HUES48 (cell line): ENCODE results near the gene FKBP5.
"Not testable (repeated sequence)": the region's sequence is repeated elsewhere in the genome, so short reads cannot be mapped to it uniquely, and the experiment has no call there.

Source experiments
- H3K27ac ChIP-seq: one replicate; pipeline ENCODE4 v1.7.0; 2013; ENCODE audit warnings: low read depth, low read length, inconsistent platforms
- H3K27me3 ChIP-seq: 2 replicates; pipeline ENCODE4 v1.6.1; 2013; ENCODE audit warnings: mild to moderate bottlenecking, low read length; ENCODE audit not compliant: control insufficient read depth, insufficient read depth
- H3K36me3 ChIP-seq: 2 replicates; pipeline ENCODE4 v1.6.1; 2013; ENCODE audit warnings: low read length; ENCODE audit not compliant: control insufficient read depth, insufficient read depth
- H3K4me1 ChIP-seq: 2 replicates; pipeline ENCODE4 v1.6.1; 2013; ENCODE audit warnings: mild to moderate bottlenecking, low read length; ENCODE audit not compliant: control insufficient read depth, insufficient read depth
- H3K4me3 ChIP-seq: 2 replicates; pipeline ENCODE4 v1.5.1; 2013; ENCODE audit warnings: mild to moderate bottlenecking, low read depth, low read length
- H3K9ac ChIP-seq: 2 replicates; pipeline ENCODE4 v1.6.1; 2013; ENCODE audit warnings: mild to moderate bottlenecking, low read depth, low read length, moderate library complexity
- H3K9me3 ChIP-seq: 2 replicates; pipeline ENCODE4 v1.6.1; 2013; ENCODE audit warnings: low read length; ENCODE audit not compliant: control insufficient read depth, insufficient read depth

The FKBP5 gene

DNA sequence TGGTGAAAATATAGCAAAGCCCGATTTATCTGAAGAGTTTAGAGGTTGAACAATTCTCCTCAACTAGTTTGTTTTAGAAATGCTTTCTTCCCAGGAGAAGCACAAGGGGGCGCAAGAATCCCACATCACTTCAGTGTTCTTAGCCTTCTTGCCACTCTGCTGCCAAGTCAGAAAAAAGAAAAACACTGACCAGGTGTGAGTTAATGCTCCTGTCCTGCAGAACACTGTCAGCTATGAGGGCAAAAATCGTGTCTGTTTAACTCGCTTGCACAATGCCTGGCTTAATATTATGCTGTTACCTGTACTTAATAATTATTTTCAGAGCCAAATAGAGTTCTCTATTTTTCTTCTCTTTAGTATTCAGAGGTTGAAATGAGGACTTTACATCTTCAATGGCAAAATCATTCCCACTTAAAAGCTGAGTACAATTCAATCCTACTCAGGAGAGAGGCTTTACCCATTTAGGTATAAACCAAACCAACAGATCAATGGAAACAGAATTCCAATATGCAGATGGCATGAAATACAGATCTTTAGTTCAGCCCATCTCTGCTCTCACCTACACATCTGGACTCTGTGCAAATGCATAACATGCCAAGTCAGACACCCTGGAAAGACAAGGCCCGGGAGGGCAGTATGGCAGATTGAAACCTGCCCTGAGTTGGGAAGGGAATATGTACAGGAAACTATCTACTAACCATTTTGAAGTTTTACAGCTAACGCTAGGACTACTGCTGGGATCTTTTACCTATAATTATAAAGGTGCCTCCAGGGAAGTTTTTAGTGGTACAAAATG is 104.6 kb downstream of the FKBP5 start:
- H3K27ac ChIP-seq, result no peak overlapping the region
- no peaks in the 10 kb centered on the region for H3K9me3 ChIP-seq
- H3K9ac ChIP-seq, result no peak overlapping the region
- H3K36me3 ChIP-seq, result peaks cover 9% of the 10 kb centered on the region; the same call in 1 of the 2 replicates
- no peak overlapping the region for H3K4me3 ChIP-seq
- H3K4me1 ChIP-seq, result no peaks in the 10 kb centered on the region
- H3K27me3 ChIP-seq, result no peaks in the 10 kb centered on the region

DNA sequence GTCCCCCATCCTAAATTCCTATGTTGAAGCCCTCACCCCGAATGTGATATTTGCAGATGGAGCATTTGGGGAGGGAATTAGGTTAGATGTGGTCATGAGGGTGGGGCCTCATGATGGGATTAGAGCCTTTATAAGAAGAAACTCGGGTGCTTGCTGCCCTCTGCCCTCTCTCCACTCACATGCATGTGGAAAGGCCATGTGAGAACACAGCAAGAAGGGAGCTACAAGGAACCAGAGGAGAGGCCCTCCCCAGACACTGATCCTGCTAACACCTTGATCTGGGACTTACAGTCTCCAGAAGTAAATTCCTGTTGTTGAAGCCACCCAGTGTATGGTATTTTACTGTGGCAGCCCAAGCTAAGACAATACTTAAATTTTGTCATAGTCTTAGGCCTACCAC is 106.4 kb downstream of the FKBP5 start:
- Histone ChIP-seq H3K9me3 (no peaks in the 10 kb centered on the region), H3K9ac (no peak overlapping the region), H3K27ac (no peak overlapping the region), H3K4me3 (no peak overlapping the region), H3K27me3 (no peaks in the 10 kb centered on the region), H3K4me1 (no peaks in the 10 kb centered on the region), H3K36me3 (peaks cover 9% of the 10 kb centered on the region; the same call in 1 of the 2 replicates)

GRCh38 chr6:35581633-35582032 is 107.1 kb downstream of the FKBP5 start:
- Histone ChIP-seq H3K9me3 (no peaks in the 10 kb centered on the region), H3K4me3 (no peak overlapping the region), H3K4me1 (no peaks in the 10 kb centered on the region), H3K9ac (no peak overlapping the region), H3K27me3 (no peaks in the 10 kb centered on the region), H3K27ac (no peak overlapping the region), H3K36me3 (peaks cover 6% of the 10 kb centered on the region; the same call in 1 of the 2 replicates)

DNA sequence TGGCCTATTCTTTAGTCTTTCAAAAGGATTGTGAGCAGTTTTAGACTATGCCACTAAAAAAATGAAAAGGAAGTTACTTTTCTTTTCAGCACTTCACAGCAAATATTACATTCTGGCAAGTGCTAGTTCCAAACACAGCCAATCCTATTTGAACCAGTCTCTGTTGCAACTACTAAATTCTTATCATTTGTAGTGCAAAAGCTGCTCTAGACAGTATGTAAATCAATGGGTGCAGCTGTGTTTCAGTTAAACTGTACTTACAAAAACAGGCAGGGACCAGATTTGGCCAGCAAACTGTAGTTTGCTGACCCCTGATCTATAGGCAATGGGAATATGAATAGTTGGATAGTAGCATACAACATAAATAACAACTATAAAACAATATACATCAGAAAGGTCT is 107.9 kb downstream of the FKBP5 start:
- Histone ChIP-seq H3K9ac (no peak overlapping the region), H3K4me3 (no peak overlapping the region), H3K27me3 (no peaks in the 10 kb centered on the region), H3K36me3 (peaks cover 7% of the 10 kb centered on the region; the same call in 1 of the 2 replicates), H3K4me1 (no peaks in the 10 kb centered on the region), H3K9me3 (no peaks in the 10 kb centered on the region), H3K27ac (no peak overlapping the region)

- Histone ChIP-seq H3K9me3 (no peaks in the 10 kb centered on the region), H3K27me3 (no peaks in the 10 kb centered on the region), H3K9ac (no peak overlapping the region), H3K27ac (no peak overlapping the region), H3K4me1 (peaks cover 10% of the 10 kb centered on the region; the same call in 1 of the 2 replicates), H3K36me3 (peaks cover 12% of the 10 kb centered on the region; the same call in 1 of the 2 replicates), H3K4me3 (no peak overlapping the region)
Measured at GRCh38 chr6:35576682-35577081, 112.0 kb downstream of the FKBP5 start.

DNA sequence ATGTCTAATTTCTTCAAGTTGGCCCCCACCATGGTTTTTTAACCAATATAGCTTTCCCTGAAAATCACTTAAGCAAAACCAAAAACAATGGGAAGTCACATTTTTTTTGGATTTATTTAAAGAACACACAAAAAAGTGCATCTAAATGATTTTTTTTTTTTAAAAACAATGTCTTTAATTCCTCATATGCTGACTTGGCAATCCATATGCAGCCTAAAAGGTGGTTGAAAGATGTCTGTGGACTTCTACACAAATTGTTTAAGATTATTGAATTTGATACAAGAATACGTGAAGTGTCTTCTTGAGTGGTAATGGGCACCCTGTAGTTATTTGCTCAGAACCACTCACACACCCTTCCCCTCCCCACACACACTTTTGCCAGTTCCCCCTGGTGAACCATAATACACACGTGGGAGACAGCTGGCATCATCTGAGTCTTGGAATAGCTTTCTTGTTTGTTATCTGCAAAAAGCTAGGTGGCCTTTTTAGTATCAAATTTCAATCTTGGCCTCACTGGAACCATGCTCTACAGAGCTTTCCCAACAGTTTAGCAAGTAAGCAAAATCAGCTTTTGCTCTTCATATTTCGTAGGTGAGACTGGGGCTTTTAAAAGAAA is 115.1 kb downstream of the FKBP5 start:
- H3K4me3 ChIP-seq, result no peak overlapping the region
- no peaks in the 10 kb centered on the region for H3K27me3 ChIP-seq
- no peaks in the 10 kb centered on the region for H3K9me3 ChIP-seq
- peaks cover 12% of the 10 kb centered on the region; the same call in 1 of the 2 replicates for H3K36me3 ChIP-seq
- no peak overlapping the region for H3K27ac ChIP-seq
- H3K4me1 ChIP-seq, result peaks cover 10% of the 10 kb centered on the region; the same call in 1 of the 2 replicates
- no peak overlapping the region for H3K9ac ChIP-seq

DNA sequence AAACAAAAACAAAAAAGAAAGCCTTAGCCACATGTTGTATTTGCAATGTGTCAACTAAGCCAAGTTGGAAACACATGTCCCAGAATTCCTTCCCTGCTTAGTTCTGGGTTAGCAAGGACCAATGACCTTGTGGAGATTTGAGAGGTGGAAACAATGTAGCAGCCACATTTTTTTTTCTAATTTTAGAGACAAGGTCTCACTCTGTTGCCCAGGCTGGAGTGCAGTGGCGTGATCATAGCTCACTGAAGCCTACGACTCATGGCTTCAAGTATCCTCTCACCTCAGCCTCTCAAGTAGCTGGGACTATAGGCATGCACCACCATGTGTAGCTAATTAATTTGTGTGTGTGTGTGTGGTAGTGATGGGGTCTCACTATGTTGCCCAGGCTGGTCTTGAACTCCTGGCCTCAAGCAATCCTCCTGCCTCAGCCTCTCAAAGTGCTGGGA is 117.8 kb downstream of the FKBP5 start:
- H3K9ac ChIP-seq, H3K9me3 ChIP-seq, H3K36me3 ChIP-seq, H3K4me3 ChIP-seq, H3K27ac ChIP-seq, H3K4me1 ChIP-seq, H3K27me3 ChIP-seq: not testable (repeated sequence)

DNA sequence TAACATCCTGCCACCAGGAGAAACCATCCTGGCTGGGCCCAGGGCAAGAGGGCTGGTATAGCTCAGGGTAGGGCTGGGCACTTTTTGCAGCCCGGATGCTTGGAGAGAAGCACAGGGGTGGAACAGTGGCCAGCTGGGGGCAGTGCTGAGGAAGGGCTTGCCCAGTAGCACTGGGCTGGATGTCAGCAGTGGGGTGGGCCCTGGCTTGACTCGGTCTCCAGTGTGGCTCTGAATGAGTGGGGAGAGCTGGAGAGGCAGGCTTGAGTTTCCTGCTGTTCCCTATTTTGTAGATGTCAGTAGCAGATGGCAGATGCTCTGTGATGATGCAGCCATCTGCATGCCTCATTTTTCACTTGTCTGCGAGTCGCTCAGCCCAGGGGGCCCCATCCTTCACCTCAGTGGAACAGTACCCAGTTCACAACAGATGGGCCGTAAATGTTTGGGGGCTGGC is 119.7 kb downstream of the FKBP5 start:
- no peak overlapping the region for H3K4me3 ChIP-seq
- H3K9ac ChIP-seq, result no peak overlapping the region
- H3K9me3 ChIP-seq, result peaks cover 6% of the 10 kb centered on the region; the same call in 1 of the 2 replicates
- H3K36me3 ChIP-seq, result no peaks in the 10 kb centered on the region
- H3K4me1 ChIP-seq, result no peaks in the 10 kb centered on the region
- H3K27me3 ChIP-seq, result no peaks in the 10 kb centered on the region
- no peak overlapping the region for H3K27ac ChIP-seq

DNA sequence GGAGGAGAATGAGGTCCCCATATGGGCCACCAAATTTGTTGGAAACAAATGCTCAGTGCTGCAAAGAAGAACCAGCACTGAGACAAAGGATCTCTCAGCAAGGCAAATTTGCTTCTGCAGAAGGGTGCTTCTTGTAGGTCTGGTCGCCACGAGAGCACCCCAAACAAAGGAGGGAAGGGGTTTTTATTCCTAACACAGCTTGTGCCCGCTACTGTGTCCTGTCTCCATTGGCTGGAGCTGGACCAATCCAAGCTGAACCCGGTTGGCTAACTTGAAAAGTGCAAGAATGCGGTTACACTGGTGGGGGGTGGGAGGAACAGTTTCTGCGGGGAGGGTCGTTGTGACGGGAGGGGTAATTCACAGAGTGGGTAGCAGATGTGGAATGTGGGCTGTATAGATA is 121.9 kb downstream of the FKBP5 start:
- Histone ChIP-seq H3K9me3 (peaks cover 6% of the 10 kb centered on the region; the same call in 1 of the 2 replicates), H3K27ac (no peak overlapping the region), H3K4me1 (no peaks in the 10 kb centered on the region), H3K9ac (no peak overlapping the region), H3K36me3 (no peaks in the 10 kb centered on the region), H3K27me3 (no peaks in the 10 kb centered on the region), H3K4me3 (no peak overlapping the region)

GRCh38 chr6:35564733-35565132 is 124.0 kb downstream of the FKBP5 start:
- H3K9me3 ChIP-seq, result peaks cover 6% of the 10 kb centered on the region; the same call in 1 of the 2 replicates
- no peak overlapping the region for H3K4me3 ChIP-seq
- H3K27ac ChIP-seq, result no peak overlapping the region
- no peaks in the 10 kb centered on the region for H3K27me3 ChIP-seq
- H3K36me3 ChIP-seq, result no peaks in the 10 kb centered on the region
- H3K4me1 ChIP-seq, result no peaks in the 10 kb centered on the region
- no peak overlapping the region for H3K9ac ChIP-seq

- no peaks in the 10 kb centered on the region for H3K27me3 ChIP-seq
- H3K4me3 ChIP-seq, result no peak overlapping the region
- no peaks in the 10 kb centered on the region for H3K36me3 ChIP-seq
Measured at GRCh38 chr6:35562060-35562459, 126.7 kb downstream of the FKBP5 start.

More at GRCh38 chr6:35562060-35562459, 126.7 kb downstream of the FKBP5 start:
- H3K9me3 ChIP-seq, result peaks cover 6% of the 10 kb centered on the region; the same call in 1 of the 2 replicates
- no peaks in the 10 kb centered on the region for H3K4me1 ChIP-seq
- H3K9ac ChIP-seq, result no peak overlapping the region
- no peak overlapping the region for H3K27ac ChIP-seq
